HepG2 (cell line): ENCODE results near the gene KLF9. TPM values are rescaled to one million over a fixed set of nuclear protein-coding genes. Genes with fewer than 3 reads are reported as not detected.

Experiments used
- CBX5 ChIP-seq: sonication (generic); formaldehyde crosslinking; IDR thresholded peaks from 2 replicates; pipeline ENCODE4 v1.4.0; 2020; ENCODE audit warnings: missing genetic modification reagents, borderline replicate concordance
- CEBPB ChIP-seq: IDR thresholded peaks from 2 replicates; pipeline ENCODE4 v1.6.1; 2011; ENCODE audit warnings: low read depth, low read length, improper control_type of control experiment, borderline replicate concordance
- CENPX ChIP-seq: sonication (generic); formaldehyde crosslinking; IDR thresholded peaks from 2 replicates; pipeline ENCODE4 v1.9.0; 2021; ENCODE audit warnings: mild to moderate bottlenecking, missing genetic modification reagents, moderate library complexity
- HNRNPUL1 ChIP-seq: fragments of 200-400 bp; formaldehyde crosslinking; IDR thresholded peaks from 2 replicates; pipeline ENCODE4 v1.6.1; 2017; ENCODE audit warnings: low read depth, mild to moderate bottlenecking, low read length, moderate library complexity
- PHF8 ChIP-seq: sonication (generic); formaldehyde crosslinking; IDR thresholded peaks from 2 replicates; pipeline ENCODE4 v1.5.0; 2020; ENCODE audit warnings: missing genetic modification reagents
- TBL1XR1 ChIP-seq: fragments of 150-350 bp; IDR thresholded peaks from 2 replicates; pipeline ENCODE4 v1.6.1; 2014; ENCODE audit warnings: borderline replicate concordance, low read length; ENCODE audit not compliant: partially characterized antibody
- TMF1 ChIP-seq: sonication (generic); formaldehyde crosslinking; IDR thresholded peaks from 2 replicates; pipeline ENCODE4 v1.8.1; 2022; ENCODE audit warnings: low read depth, missing genetic modification reagents
- ZNF615 ChIP-seq: sonication (generic); formaldehyde crosslinking; IDR thresholded peaks from 2 replicates; pipeline ENCODE4 v1.5.0; 2020; ENCODE audit warnings: mild to moderate bottlenecking, missing genetic modification reagents, borderline replicate concordance
- ZNF737 ChIP-seq: sonication (generic); formaldehyde crosslinking; IDR thresholded peaks from 2 replicates; pipeline ENCODE4 v1.5.0; 2020; ENCODE audit warnings: missing genetic modification reagents, mild to moderate bottlenecking, borderline replicate concordance
- ZNF782 ChIP-seq: sonication (generic); formaldehyde crosslinking; IDR thresholded peaks from 2 replicates; pipeline ENCODE4 v1.4.0; 2020; ENCODE audit warnings: missing genetic modification reagents, mild to moderate bottlenecking, borderline replicate concordance
- polyA plus RNA-seq, 8 experiments: library from polyadenylated mRNA; depleted of rRNA in 3 of 8; stranded (reverse) in 7 of 8; unstranded in 1 of 8; fragments of >200 nt; fragmentation: Illumina TruSeq in 4 of 8; extraction: Trizol in 4 of 8; gene quantifications; 2 replicates each; pipeline versions ENCODE4 v1.2.1 to v1.2.3, GENCODE V29; 2011 to 2016; ENCODE audit warnings: low read depth in 4 of 8, missing spikeins in 1 of 8, mixed read lengths in 1 of 8; ENCODE audit not compliant: insufficient read depth in 1 of 8
- total RNA-seq, 5 experiments: library from RNA; depleted of rRNA; stranded (reverse); fragments of >200 nt; fragmentation: Illumina TruSeq; extraction: Trizol; gene quantifications; 2 replicates each; pipeline ENCODE4 v1.2.3, GENCODE V29; 2016; ENCODE audit warnings: low read depth in 1 of 5
- TF ChIP-seq, protein P1 (sequence below): IDR thresholded peaks from 2 replicates; pipeline ENCODE4 v1.6.1; 2012; ENCODE audit warnings: low read length, improper control_type of control experiment
- TF ChIP-seq, protein P2 (sequence below): sonication (generic); formaldehyde crosslinking; IDR thresholded peaks from 2 replicates; pipeline ENCODE4 v1.4.0; 2020; ENCODE audit warnings: missing genetic modification reagents
- TF ChIP-seq, protein P3 (sequence below): IDR thresholded peaks from 2 replicates; pipeline ENCODE4 v1.6.1; 2018; ENCODE audit warnings: missing genetic modification reagents
- TF ChIP-seq, protein P4 (sequence below), 2 experiments: fragments of 450-650 bp in 1 of 2; sonication (generic) in 1 of 2; formaldehyde crosslinking; IDR thresholded peaks; 2 replicates each; pipeline versions ENCODE4 v1.5.0 to v1.8.0; 2020 to 2022; ENCODE audit warnings: mild to moderate bottlenecking in 1 of 2, missing genetic modification reagents in 1 of 2
- TF ChIP-seq, protein P5 (sequence below): sonication (generic); formaldehyde crosslinking; IDR thresholded peaks from 2 replicates; pipeline ENCODE4 v1.4.0; 2020; ENCODE audit warnings: mild to moderate bottlenecking, missing genetic modification reagents
- TF ChIP-seq, protein P6 (sequence below): sonication (generic); formaldehyde crosslinking; IDR thresholded peaks from 2 replicates; pipeline ENCODE4 v1.4.0; 2020; ENCODE audit warnings: missing genetic modification reagents

The KLF9 gene
- total and polyA plus RNA-seq, 2 of the 13 experiments (the other 11 are each of a cell fraction or from before 2014, with no cell fraction given), result 5.7 to 7.2 TPM

DNA sequence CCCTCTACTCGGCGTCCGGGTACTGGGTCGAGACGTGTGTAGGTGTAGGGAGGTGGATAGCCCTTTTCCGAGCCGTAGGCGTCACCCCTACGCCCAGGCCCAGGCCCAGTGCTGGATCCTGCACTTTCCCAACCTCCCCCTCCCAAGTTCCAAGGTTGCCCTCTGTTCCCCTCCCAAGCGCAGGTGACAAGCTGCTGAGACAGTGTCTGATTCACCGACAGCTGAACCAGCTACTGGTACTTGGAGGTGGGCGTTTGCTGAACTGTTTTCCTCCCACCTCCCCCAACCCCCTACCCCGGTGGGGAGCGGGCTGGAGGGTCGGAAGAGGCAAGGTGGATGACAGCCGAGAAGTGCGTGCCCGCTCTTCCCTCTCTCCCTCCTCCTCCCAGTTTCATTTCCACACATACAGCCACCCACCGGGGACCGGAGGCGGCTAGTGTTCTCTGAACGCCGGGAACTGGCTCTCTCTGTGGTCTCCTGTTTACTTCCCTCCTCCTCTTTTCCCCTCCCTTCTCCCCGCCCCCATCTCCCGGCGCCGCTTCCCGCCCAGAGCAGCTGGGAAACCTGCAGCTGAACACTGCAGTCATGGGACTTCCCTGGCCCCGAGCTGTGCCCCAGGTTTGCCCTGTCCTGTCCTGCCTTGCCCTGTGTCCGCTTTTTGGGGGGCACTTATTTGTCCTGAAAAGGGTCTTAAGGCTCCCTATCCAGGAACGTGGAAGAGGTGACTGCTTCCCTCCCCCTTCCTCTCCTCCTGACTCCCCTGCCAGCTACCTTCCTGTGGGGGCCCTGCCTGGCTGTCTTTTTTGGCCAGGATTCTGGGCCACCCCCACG lies 6.2 kb upstream of the KLF9 start (continued):
- TF ChIP-seq, protein P1, sequence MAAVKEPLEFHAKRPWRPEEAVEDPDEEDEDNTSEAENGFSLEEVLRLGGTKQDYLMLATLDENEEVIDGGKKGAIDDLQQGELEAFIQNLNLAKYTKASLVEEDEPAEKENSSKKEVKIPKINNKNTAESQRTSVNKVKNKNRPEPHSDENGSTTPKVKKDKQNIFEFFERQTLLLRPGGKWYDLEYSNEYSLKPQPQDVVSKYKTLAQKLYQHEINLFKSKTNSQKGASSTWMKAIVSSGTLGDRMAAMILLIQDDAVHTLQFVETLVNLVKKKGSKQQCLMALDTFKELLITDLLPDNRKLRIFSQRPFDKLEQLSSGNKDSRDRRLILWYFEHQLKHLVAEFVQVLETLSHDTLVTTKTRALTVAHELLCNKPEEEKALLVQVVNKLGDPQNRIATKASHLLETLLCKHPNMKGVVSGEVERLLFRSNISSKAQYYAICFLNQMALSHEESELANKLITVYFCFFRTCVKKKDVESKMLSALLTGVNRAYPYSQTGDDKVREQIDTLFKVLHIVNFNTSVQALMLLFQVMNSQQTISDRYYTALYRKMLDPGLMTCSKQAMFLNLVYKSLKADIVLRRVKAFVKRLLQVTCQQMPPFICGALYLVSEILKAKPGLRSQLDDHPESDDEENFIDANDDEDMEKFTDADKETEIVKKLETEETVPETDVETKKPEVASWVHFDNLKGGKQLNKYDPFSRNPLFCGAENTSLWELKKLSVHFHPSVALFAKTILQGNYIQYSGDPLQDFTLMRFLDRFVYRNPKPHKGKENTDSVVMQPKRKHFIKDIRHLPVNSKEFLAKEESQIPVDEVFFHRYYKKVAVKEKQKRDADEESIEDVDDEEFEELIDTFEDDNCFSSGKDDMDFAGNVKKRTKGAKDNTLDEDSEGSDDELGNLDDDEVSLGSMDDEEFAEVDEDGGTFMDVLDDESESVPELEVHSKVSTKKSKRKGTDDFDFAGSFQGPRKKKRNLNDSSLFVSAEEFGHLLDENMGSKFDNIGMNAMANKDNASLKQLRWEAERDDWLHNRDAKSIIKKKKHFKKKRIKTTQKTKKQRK, result no peak
- TF ChIP-seq, protein P2, sequence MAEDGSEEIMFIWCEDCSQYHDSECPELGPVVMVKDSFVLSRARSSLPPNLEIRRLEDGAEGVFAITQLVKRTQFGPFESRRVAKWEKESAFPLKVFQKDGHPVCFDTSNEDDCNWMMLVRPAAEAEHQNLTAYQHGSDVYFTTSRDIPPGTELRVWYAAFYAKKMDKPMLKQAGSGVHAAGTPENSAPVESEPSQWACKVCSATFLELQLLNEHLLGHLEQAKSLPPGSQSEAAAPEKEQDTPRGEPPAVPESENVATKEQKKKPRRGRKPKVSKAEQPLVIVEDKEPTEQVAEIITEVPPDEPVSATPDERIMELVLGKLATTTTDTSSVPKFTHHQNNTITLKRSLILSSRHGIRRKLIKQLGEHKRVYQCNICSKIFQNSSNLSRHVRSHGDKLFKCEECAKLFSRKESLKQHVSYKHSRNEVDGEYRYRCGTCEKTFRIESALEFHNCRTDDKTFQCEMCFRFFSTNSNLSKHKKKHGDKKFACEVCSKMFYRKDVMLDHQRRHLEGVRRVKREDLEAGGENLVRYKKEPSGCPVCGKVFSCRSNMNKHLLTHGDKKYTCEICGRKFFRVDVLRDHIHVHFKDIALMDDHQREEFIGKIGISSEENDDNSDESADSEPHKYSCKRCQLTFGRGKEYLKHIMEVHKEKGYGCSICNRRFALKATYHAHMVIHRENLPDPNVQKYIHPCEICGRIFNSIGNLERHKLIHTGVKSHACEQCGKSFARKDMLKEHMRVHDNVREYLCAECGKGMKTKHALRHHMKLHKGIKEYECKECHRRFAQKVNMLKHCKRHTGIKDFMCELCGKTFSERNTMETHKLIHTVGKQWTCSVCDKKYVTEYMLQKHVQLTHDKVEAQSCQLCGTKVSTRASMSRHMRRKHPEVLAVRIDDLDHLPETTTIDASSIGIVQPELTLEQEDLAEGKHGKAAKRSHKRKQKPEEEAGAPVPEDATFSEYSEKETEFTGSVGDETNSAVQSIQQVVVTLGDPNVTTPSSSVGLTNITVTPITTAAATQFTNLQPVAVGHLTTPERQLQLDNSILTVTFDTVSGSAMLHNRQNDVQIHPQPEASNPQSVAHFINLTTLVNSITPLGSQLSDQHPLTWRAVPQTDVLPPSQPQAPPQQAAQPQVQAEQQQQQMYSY (CRISPR knock-in tag), result no peak
- no peak for TF ChIP-seq TMF1 (CRISPR knock-in tag)
- TF ChIP-seq CBX5 (CRISPR knock-in tag), result no peak
- TF ChIP-seq, protein P3, sequence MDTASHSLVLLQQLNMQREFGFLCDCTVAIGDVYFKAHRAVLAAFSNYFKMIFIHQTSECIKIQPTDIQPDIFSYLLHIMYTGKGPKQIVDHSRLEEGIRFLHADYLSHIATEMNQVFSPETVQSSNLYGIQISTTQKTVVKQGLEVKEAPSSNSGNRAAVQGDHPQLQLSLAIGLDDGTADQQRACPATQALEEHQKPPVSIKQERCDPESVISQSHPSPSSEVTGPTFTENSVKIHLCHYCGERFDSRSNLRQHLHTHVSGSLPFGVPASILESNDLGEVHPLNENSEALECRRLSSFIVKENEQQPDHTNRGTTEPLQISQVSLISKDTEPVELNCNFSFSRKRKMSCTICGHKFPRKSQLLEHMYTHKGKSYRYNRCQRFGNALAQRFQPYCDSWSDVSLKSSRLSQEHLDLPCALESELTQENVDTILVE, result 0 out of 2 replicates have a peak, but pooled peaks have one; percentile 35
- TF ChIP-seq, protein P4, sequence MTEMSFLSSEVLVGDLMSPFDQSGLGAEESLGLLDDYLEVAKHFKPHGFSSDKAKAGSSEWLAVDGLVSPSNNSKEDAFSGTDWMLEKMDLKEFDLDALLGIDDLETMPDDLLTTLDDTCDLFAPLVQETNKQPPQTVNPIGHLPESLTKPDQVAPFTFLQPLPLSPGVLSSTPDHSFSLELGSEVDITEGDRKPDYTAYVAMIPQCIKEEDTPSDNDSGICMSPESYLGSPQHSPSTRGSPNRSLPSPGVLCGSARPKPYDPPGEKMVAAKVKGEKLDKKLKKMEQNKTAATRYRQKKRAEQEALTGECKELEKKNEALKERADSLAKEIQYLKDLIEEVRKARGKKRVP (CRISPR knock-in tag; IDR thresholded peaks at IDR 0.05), result peak in 1 of 2 experiments; percentile 18; a peak in 1 of 4 replicates
- no peak for TF ChIP-seq HNRNPUL1
- TF ChIP-seq TBL1XR1, result no peak
- TF ChIP-seq PHF8 (CRISPR knock-in tag), result no peak
- TF ChIP-seq, protein P5, sequence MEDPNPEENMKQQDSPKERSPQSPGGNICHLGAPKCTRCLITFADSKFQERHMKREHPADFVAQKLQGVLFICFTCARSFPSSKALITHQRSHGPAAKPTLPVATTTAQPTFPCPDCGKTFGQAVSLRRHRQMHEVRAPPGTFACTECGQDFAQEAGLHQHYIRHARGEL, result no peak
- no peak for TF ChIP-seq CEBPB
- no peak for TF ChIP-seq ZNF615 (CRISPR knock-in tag)
- no peak for TF ChIP-seq ZNF737 (CRISPR knock-in tag)
- no peak for TF ChIP-seq CENPX (CRISPR knock-in tag)
- TF ChIP-seq, protein P6, sequence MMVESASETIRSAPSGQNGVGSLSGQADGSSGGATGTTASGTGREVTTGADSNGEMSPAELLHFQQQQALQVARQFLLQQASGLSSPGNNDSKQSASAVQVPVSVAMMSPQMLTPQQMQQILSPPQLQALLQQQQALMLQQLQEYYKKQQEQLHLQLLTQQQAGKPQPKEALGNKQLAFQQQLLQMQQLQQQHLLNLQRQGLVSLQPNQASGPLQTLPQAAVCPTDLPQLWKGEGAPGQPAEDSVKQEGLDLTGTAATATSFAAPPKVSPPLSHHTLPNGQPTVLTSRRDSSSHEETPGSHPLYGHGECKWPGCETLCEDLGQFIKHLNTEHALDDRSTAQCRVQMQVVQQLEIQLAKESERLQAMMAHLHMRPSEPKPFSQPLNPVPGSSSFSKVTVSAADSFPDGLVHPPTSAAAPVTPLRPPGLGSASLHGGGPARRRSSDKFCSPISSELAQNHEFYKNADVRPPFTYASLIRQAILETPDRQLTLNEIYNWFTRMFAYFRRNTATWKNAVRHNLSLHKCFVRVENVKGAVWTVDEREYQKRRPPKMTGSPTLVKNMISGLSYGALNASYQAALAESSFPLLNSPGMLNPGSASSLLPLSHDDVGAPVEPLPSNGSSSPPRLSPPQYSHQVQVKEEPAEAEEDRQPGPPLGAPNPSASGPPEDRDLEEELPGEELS (CRISPR knock-in tag), result peak; percentile 91
- TF ChIP-seq ZNF782 (CRISPR knock-in tag), result no peak
